T-helper 1 cell treated with Interleukin-12 subunit alpha and Interleukin-12 subunit beta and Interleukin-4 antibody, amounts not matched to agents 30 μg/mL and 1 μg/mL, for 36 hours (primary cell): ENCODE results near the gene TMC1.
"Not testable (repeated sequence)": the region's sequence is repeated elsewhere in the genome, so short reads cannot be mapped to it uniquely, and the experiment has no call there.

Source experiments
- H3K27ac Mint-ChIP-seq: one replicate; pipeline ENCODE4 v1.8.0; 2021; ENCODE audit warnings: mild to moderate bottlenecking, mixed read lengths
- H3K27me3 Mint-ChIP-seq: one replicate; pipeline ENCODE4 v1.8.0; 2021; ENCODE audit warnings: low read depth, mixed read lengths
- H3K36me3 Mint-ChIP-seq: one replicate; pipeline ENCODE4 v1.8.0; 2021; ENCODE audit warnings: low read depth, mixed read lengths
- H3K4me1 Mint-ChIP-seq: one replicate; pipeline ENCODE4 v1.8.0; 2021; ENCODE audit warnings: low read depth, mixed read lengths
- H3K4me3 Mint-ChIP-seq: one replicate; pipeline ENCODE4 v1.8.0; 2021; ENCODE audit warnings: mild to moderate bottlenecking, moderate library complexity, mixed read lengths
- H3K9me3 Mint-ChIP-seq: one replicate; pipeline ENCODE4 v1.8.0; 2021; ENCODE audit warnings: mixed read lengths

TMC1 gene

GRCh38 chr9:72816666-72817065 is 295.3 kb downstream of the TMC1 start:
- no peaks in the 10 kb centered on the region for H3K36me3 Mint-ChIP-seq
- H3K27ac Mint-ChIP-seq: no peak overlapping the region
- H3K4me1 Mint-ChIP-seq: no peaks in the 10 kb centered on the region
- H3K27me3 Mint-ChIP-seq: no peaks in the 10 kb centered on the region
- H3K9me3 Mint-ChIP-seq: no peaks in the 10 kb centered on the region
- no peak overlapping the region for H3K4me3 Mint-ChIP-seq

GRCh38 chr9:72817413-72817812 is 296.0 kb downstream of the TMC1 start:
- H3K27ac Mint-ChIP-seq: no peak overlapping the region
- H3K9me3 Mint-ChIP-seq: no peaks in the 10 kb centered on the region
- no peaks in the 10 kb centered on the region for H3K4me1 Mint-ChIP-seq
- H3K27me3 Mint-ChIP-seq: no peaks in the 10 kb centered on the region
- no peak overlapping the region for H3K4me3 Mint-ChIP-seq
- H3K36me3 Mint-ChIP-seq: no peaks in the 10 kb centered on the region

GRCh38 chr9:72818385-72818784 is 297.0 kb downstream of the TMC1 start:
- Mint-ChIP-seq H3K9me3 (no peaks in the 10 kb centered on the region), H3K4me1 (no peaks in the 10 kb centered on the region), H3K36me3 (no peaks in the 10 kb centered on the region), H3K27ac (no peak overlapping the region), H3K4me3 (no peak overlapping the region), H3K27me3 (no peaks in the 10 kb centered on the region)

GRCh38 chr9:72823971-72824370 is 302.6 kb downstream of the TMC1 start:
- H3K4me1 Mint-ChIP-seq: no peaks in the 10 kb centered on the region
- H3K4me3 Mint-ChIP-seq: no peak overlapping the region
- peaks cover 4% of the 10 kb centered on the region for H3K27me3 Mint-ChIP-seq
- H3K27ac Mint-ChIP-seq: no peak overlapping the region
- H3K9me3 Mint-ChIP-seq: no peaks in the 10 kb centered on the region
- H3K36me3 Mint-ChIP-seq: no peaks in the 10 kb centered on the region

GRCh38 chr9:72826996-72827949 is 305.9 kb downstream of the TMC1 start:
- peaks cover 4% of the 10 kb centered on the region for H3K27me3 Mint-ChIP-seq
- no peaks in the 10 kb centered on the region for H3K4me1 Mint-ChIP-seq
- no peak overlapping the region for H3K4me3 Mint-ChIP-seq
- H3K9me3 Mint-ChIP-seq: no peaks in the 10 kb centered on the region
- no peak overlapping the region for H3K27ac Mint-ChIP-seq
- no peaks in the 10 kb centered on the region for H3K36me3 Mint-ChIP-seq

GRCh38 chr9:72827950-72828731 is 306.7 kb downstream of the TMC1 start:
- H3K27ac Mint-ChIP-seq: no peak overlapping the region
- no peaks in the 10 kb centered on the region for H3K4me1 Mint-ChIP-seq
- H3K36me3 Mint-ChIP-seq: no peaks in the 10 kb centered on the region
- no peaks in the 10 kb centered on the region for H3K9me3 Mint-ChIP-seq
- H3K27me3 Mint-ChIP-seq: peaks cover 4% of the 10 kb centered on the region
- no peak overlapping the region for H3K4me3 Mint-ChIP-seq

- no peaks in the 10 kb centered on the region for H3K9me3 Mint-ChIP-seq
- H3K4me3 Mint-ChIP-seq: no peak overlapping the region
- no peaks in the 10 kb centered on the region for H3K36me3 Mint-ChIP-seq
- H3K4me1 Mint-ChIP-seq: no peaks in the 10 kb centered on the region
- no peak overlapping the region for H3K27ac Mint-ChIP-seq
- H3K27me3 Mint-ChIP-seq: no peaks in the 10 kb centered on the region
Observed at GRCh38 chr9:72834994-72835393, 313.6 kb downstream of the TMC1 start.

- no peaks in the 10 kb centered on the region for H3K9me3 Mint-ChIP-seq
- H3K4me1 Mint-ChIP-seq: no peaks in the 10 kb centered on the region
- H3K36me3 Mint-ChIP-seq: no peaks in the 10 kb centered on the region
- no peak overlapping the region for H3K27ac Mint-ChIP-seq
- H3K27me3 Mint-ChIP-seq: no peaks in the 10 kb centered on the region
- H3K4me3 Mint-ChIP-seq: no peak overlapping the region
Observed at GRCh38 chr9:72836790-72837189, 315.4 kb downstream of the TMC1 start.

GRCh38 chr9:72839085-72839484 is 317.7 kb downstream of the TMC1 start:
- no peak overlapping the region for H3K4me3 Mint-ChIP-seq
- H3K36me3 Mint-ChIP-seq: no peaks in the 10 kb centered on the region

GRCh38 chr9:72843520-72844439 is 322.4 kb downstream of the TMC1 start:
- peaks cover 3% of the 10 kb centered on the region for H3K9me3 Mint-ChIP-seq
- no peak overlapping the region for H3K4me3 Mint-ChIP-seq
- no peak overlapping the region for H3K27ac Mint-ChIP-seq
- no peaks in the 10 kb centered on the region for H3K4me1 Mint-ChIP-seq
- H3K27me3 Mint-ChIP-seq: no peaks in the 10 kb centered on the region
- no peaks in the 10 kb centered on the region for H3K36me3 Mint-ChIP-seq

More at GRCh38 chr9:72839085-72839484, 317.7 kb downstream of the TMC1 start:
- no peaks in the 10 kb centered on the region for H3K9me3 Mint-ChIP-seq
- H3K27me3 Mint-ChIP-seq: no peaks in the 10 kb centered on the region
- H3K27ac Mint-ChIP-seq: no peak overlapping the region
- H3K4me1 Mint-ChIP-seq: no peaks in the 10 kb centered on the region

- Mint-ChIP-seq H3K4me1 (no peaks in the 10 kb centered on the region), H3K27me3 (no peaks in the 10 kb centered on the region), H3K9me3 (peaks cover 3% of the 10 kb centered on the region), H3K4me3 (no peak overlapping the region), H3K36me3 (no peaks in the 10 kb centered on the region), H3K27ac (no peak overlapping the region)
Observed at GRCh38 chr9:72844440-72844768, 323.0 kb downstream of the TMC1 start.

- H3K36me3 Mint-ChIP-seq, H3K4me3 Mint-ChIP-seq, H3K4me1 Mint-ChIP-seq, H3K27ac Mint-ChIP-seq, H3K27me3 Mint-ChIP-seq, H3K9me3 Mint-ChIP-seq: not testable (repeated sequence)
Observed at GRCh38 chr9:72845052-72845451, 323.6 kb downstream of the TMC1 start.

- not testable (repeated sequence) for H3K4me1 Mint-ChIP-seq, H3K4me3 Mint-ChIP-seq, H3K9me3 Mint-ChIP-seq, H3K36me3 Mint-ChIP-seq, H3K27me3 Mint-ChIP-seq, H3K27ac Mint-ChIP-seq
Observed at GRCh38 chr9:72850209-72850608, 328.8 kb downstream of the TMC1 start.

GRCh38 chr9:72855321-72855720 is 333.9 kb downstream of the TMC1 start:
- Mint-ChIP-seq H3K4me1 (no peaks in the 10 kb centered on the region), H3K4me3 (no peak overlapping the region), H3K27me3 (no peaks in the 10 kb centered on the region), H3K36me3 (no peaks in the 10 kb centered on the region), H3K27ac (no peak overlapping the region), H3K9me3 (no peaks in the 10 kb centered on the region)
